MCF 10A (cell line): ENCODE results near the gene SLC49A3. TPM values are rescaled to one million over a fixed set of nuclear protein-coding genes. Genes with fewer than 3 reads are reported as not detected.

Source experiments
- BruUV-seq: library from RNA; stranded (reverse); fragments of 400-500 nt; replicated peaks from 2 replicates; lab custom pipeline; 2021; lab: Mats Ljungman, UMichigan
- CTCF ChIA-PET: fragments of 300-600 bp; sonication (Branson Sonifier 250); formaldehyde crosslinking; extraction: SDS; loops from one replicate; lab custom pipeline; 2021; ENCODE audit warnings: antibody characterized with exemption, inconsistent platforms; lab: Yijun Ruan, JAX
- POLR2A ChIA-PET: fragments of 300-600, 350-650 bp; sonication (Branson Sonifier 250); formaldehyde crosslinking; extraction: SDS; loops from one replicate; lab custom pipeline; 2020; ENCODE audit warnings: antibody characterized with exemption, inconsistent platforms; lab: Yijun Ruan, JAX
- DNase-seq: peaks from one replicate; pipeline ENCODE4 v3.0.0-alpha.2; 2018; ENCODE audit not compliant: unreplicated experiment
- H3K27ac Mint-ChIP-seq: one replicate; pipeline ENCODE4 v1.8.0; 2022; ENCODE audit warnings: mild to moderate bottlenecking, low read depth, mixed read lengths; ENCODE audit not compliant: unreplicated experiment
- H3K27me3 Mint-ChIP-seq: one replicate; pipeline ENCODE4 v1.8.0; 2022; ENCODE audit warnings: mixed read lengths; ENCODE audit not compliant: insufficient read depth, unreplicated experiment
- H3K36me3 Mint-ChIP-seq: one replicate; pipeline ENCODE4 v1.8.0; 2022; ENCODE audit warnings: mild to moderate bottlenecking, moderate library complexity, mixed read lengths; ENCODE audit not compliant: insufficient read depth, unreplicated experiment
- H3K4me1 Mint-ChIP-seq: one replicate; pipeline ENCODE4 v1.8.0; 2022; ENCODE audit warnings: mixed read lengths; ENCODE audit not compliant: insufficient read depth, unreplicated experiment
- H3K4me3 Mint-ChIP-seq: one replicate; pipeline ENCODE4 v1.8.0; 2022; ENCODE audit warnings: mild to moderate bottlenecking, moderate library complexity, mixed read lengths; ENCODE audit not compliant: unreplicated experiment
- H3K9me3 Mint-ChIP-seq: one replicate; pipeline ENCODE4 v1.8.0; 2022; ENCODE audit warnings: mixed read lengths; ENCODE audit not compliant: unreplicated experiment
- intact Hi-C: fragments of 100-400 bp; cut with micrococcal nuclease; formaldehyde crosslinking; loops from 2 replicates; pipeline ENCODE4 v1.14.1; 2022
- total RNA-seq: library from RNA; stranded (reverse); gene quantifications from 2 replicates; pipeline ENCODE4 v1.2.3, GENCODE V29; 2022
- TF ChIP-seq, protein P1 (sequence below): fragments of 200-600 bp; IDR thresholded peaks from one replicate; pipeline ENCODE4 v1.8.0; 2022; ENCODE audit warnings: antibody characterized with exemption, mild to moderate bottlenecking; ENCODE audit not compliant: unreplicated experiment

The SLC49A3 gene
- total RNA-seq, 1 experiment from 2014 or later, result not detected

GRCh38 chr4:722851-723360 lies 34.0 kb upstream of the SLC49A3 start:
- DNase-seq, result no peak
- H3K27ac Mint-ChIP-seq, result peak overlapping the region; percentile 63
- no peak overlapping the region for H3K4me3 Mint-ChIP-seq
- H3K36me3 Mint-ChIP-seq, result peaks cover 23% of the 10 kb centered on the region
- BruUV-seq, result no TSS peak
- TF ChIP-seq, protein P1, sequence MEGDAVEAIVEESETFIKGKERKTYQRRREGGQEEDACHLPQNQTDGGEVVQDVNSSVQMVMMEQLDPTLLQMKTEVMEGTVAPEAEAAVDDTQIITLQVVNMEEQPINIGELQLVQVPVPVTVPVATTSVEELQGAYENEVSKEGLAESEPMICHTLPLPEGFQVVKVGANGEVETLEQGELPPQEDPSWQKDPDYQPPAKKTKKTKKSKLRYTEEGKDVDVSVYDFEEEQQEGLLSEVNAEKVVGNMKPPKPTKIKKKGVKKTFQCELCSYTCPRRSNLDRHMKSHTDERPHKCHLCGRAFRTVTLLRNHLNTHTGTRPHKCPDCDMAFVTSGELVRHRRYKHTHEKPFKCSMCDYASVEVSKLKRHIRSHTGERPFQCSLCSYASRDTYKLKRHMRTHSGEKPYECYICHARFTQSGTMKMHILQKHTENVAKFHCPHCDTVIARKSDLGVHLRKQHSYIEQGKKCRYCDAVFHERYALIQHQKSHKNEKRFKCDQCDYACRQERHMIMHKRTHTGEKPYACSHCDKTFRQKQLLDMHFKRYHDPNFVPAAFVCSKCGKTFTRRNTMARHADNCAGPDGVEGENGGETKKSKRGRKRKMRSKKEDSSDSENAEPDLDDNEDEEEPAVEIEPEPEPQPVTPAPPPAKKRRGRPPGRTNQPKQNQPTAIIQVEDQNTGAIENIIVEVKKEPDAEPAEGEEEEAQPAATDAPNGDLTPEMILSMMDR, result no peak
- peaks cover 32% of the 10 kb centered on the region for H3K4me1 Mint-ChIP-seq
- no peaks in the 10 kb centered on the region for H3K9me3 Mint-ChIP-seq
- ChIA-PET CTCF (interaction anchor here (0.7 kb wide), 2 partner anchors 15 to 19 kb away, joined by 4 read pairs; no protein-coding TSS in a partner anchor), POLR2A (no interaction called here)
- no peaks in the 10 kb centered on the region for H3K27me3 Mint-ChIP-seq
- intact Hi-C loops, result no loop called here

GRCh38 chr4:722169-722725 lies 33.3 kb upstream of the SLC49A3 start:
- H3K9me3 Mint-ChIP-seq, result no peaks in the 10 kb centered on the region
- H3K36me3 Mint-ChIP-seq, result peaks cover 18% of the 10 kb centered on the region
- TF ChIP-seq, protein P1, result no peak
- intact Hi-C loops, result no loop called here
- CTCF ChIA-PET, result no interaction called here
- peaks cover 36% of the 10 kb centered on the region for H3K4me1 Mint-ChIP-seq
- no peaks in the 10 kb centered on the region for H3K27me3 Mint-ChIP-seq
- no peak overlapping the region for H3K27ac Mint-ChIP-seq
- DNase-seq, result no peak
- no peak overlapping the region for H3K4me3 Mint-ChIP-seq
- POLR2A ChIA-PET, result no interaction called here
- no TSS peak for BruUV-seq

DNA sequence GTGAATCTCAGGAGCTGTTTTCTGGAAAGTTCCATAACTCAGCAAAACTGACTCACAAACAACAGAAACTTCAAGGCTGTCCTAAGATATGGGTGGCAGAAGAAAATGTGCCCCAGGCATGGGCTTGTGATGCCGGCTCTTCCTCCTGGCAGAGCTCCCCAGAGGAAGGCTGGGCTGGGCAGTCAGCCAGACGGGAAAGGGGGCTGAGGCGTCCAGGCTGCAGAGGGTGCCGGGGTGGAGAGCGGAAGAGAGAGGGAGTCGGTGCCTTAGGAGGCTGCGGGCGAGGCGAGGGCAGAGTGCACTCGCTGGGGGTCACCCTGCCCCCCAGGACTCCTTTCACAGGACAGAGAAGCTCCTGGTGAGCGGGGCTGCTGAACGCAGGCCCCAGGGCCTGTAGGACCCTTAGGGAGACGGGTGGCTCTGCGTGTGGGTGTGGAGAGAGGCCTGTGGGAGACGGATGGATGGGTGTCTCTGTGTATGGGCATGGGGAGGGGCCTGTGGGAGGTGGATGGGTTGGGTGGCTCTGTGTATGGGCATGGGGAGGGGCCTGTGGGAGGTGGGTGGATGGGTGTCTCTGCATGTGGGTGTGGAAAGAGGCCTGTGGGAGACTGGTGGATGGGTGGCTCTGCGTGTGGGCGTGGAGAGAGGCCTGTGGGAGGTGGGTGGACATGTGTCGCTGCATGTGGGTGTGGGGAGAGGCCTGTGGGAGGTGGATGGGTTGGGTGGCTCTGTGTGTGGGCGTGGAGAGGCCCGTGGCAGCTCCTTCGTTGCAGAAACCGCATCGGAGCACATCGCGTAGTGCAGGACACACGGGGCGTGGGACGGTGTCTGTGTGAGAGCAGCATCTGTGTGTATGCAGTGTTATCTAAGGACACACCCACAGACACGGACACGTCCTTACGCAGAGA lies 32.6 kb upstream of the SLC49A3 start:
- H3K27ac Mint-ChIP-seq, result peak overlapping the region; percentile 37
- POLR2A ChIA-PET, result interaction anchor here (0.6 kb wide), 2 partner anchors 43 to 283 kb away, joined by 3 read pairs; no protein-coding TSS in a partner anchor

More for the DNA sequence above, 32.6 kb upstream of the SLC49A3 start:
- intact Hi-C loops, result no loop called here
- H3K27me3 Mint-ChIP-seq, result no peaks in the 10 kb centered on the region
- H3K4me3 Mint-ChIP-seq, result no peak overlapping the region
- peaks cover 36% of the 10 kb centered on the region for H3K4me1 Mint-ChIP-seq
- CTCF ChIA-PET, result no interaction called here
- DNase-seq, result peak; percentile 68
- peaks cover 16% of the 10 kb centered on the region for H3K36me3 Mint-ChIP-seq
- TF ChIP-seq, protein P1, result no peak
- BruUV-seq, result no TSS peak
- no peaks in the 10 kb centered on the region for H3K9me3 Mint-ChIP-seq
